HCT116 (cell line): ENCODE measurements around the gene SYNE4. TPM values are rescaled to one million over a fixed set of nuclear protein-coding genes. Genes with fewer than 3 reads are reported as not detected.
"Not testable (repeated sequence)": the region's sequence is repeated elsewhere in the genome, so short reads cannot be mapped to it uniquely, and the experiment has no call there.

Experiments
- ATAC-seq: fragments of 200-7000 bp; cut with Tn5 transposase; 2 replicates; pipeline ENCODE4 v1.9.1; 2020; ENCODE audit warnings: mild to moderate bottlenecking, moderate library complexity
- BruUV-seq: library from RNA; stranded (reverse); fragments of 400-500 nt; replicated peaks from 2 replicates; lab custom pipeline; 2021; lab: Mats Ljungman, UMichigan
- CTCF ChIA-PET: fragments of 300-600 bp; sonication (Branson Sonifier 250); formaldehyde crosslinking; loops from one replicate; lab custom pipeline; 2021; ENCODE audit warnings: antibody characterized with exemption; lab: Charles Lee
- POLR2A ChIA-PET: fragments of 300-600, 350-600 bp; sonication (Branson Sonifier 250); formaldehyde crosslinking; loops from one replicate; lab custom pipeline; 2021; ENCODE audit warnings: antibody characterized with exemption; lab: Charles Lee
- RAD21 ChIA-PET, 2 experiments: fragments of 300-600 bp; sonication (Branson Sonifier 250); formaldehyde crosslinking; loops; one replicate each; lab custom pipeline; 2023; ENCODE audit warnings: low total read pairs in 2 of 2; ENCODE audit not compliant: uncharacterized antibody in 2 of 2, unreplicated experiment in 2 of 2, low non-redundant PET in 1 of 2; lab: Charles Lee
- DNase-seq: peaks from one replicate; pipeline ENCODE4 v3.0.0-alpha.2; 2010; ENCODE audit warnings: low read depth, low spot score
- H2AFZ ChIP-seq: fragments of 200-600 bp; shearing (Covaris generic), sonication (generic); 2 replicates; pipeline ENCODE4 v1.6.1; 2017; ENCODE audit warnings: low read depth, mixed run types, mixed read lengths, antibody characterized with exemption, low read length; ENCODE audit not compliant: poor library complexity, severe bottlenecking
- H3K27ac ChIP-seq: 2 replicates; pipeline ENCODE4 v1.5.1; 2012; ENCODE audit warnings: low read depth, low read length
- H3K27me3 ChIP-seq: fragments of 200-600 bp; sonication (generic); 2 replicates; pipeline ENCODE4 v1.6.1; 2016; ENCODE audit warnings: mixed run types, low read length, mixed read lengths; ENCODE audit not compliant: insufficient read depth
- H3K36me3 ChIP-seq, 2 experiments: fragments of 200-500 bp in 1 of 2; fragments of 200-600 bp in 1 of 2; sonication (Bioruptor generic) in 1 of 2; sonication (generic) in 1 of 2; 2 replicates each; pipeline versions ENCODE4 v1.5.1 to v1.6.1; 2014 to 2016; ENCODE audit warnings: low read length in 2 of 2, inconsistent platforms in 1 of 2, mixed read lengths in 1 of 2, mixed run types in 1 of 2; ENCODE audit not compliant: insufficient read depth in 2 of 2, control insufficient read depth in 1 of 2
- H3K4me1 ChIP-seq, 2 experiments: fragments of 200-600 bp in 1 of 2; sonication (generic) in 1 of 2; 2 replicates each; pipeline versions ENCODE4 v1.5.1 to v1.6.1; 2012 to 2017; ENCODE audit warnings: low read length in 2 of 2, inconsistent platforms in 1 of 2, mild to moderate bottlenecking in 1 of 2, mixed read lengths in 1 of 2, mixed run types in 1 of 2, moderate library complexity in 1 of 2; ENCODE audit not compliant: insufficient read depth in 2 of 2, control insufficient read depth in 1 of 2
- H3K4me2 ChIP-seq: fragments of 200-600 bp; sonication (generic); 2 replicates; pipeline ENCODE4 v1.6.1; 2017; ENCODE audit warnings: mixed run types, low read length, mixed read lengths
- H3K4me3 ChIP-seq, 2 experiments: fragments of 200-600 bp in 1 of 2; sonication (generic) in 1 of 2; replicated peaks in 1 of 2; 2 replicates each; pipeline ENCODE4 v1.5.1; 2011 to 2016; ENCODE audit warnings: low read length in 2 of 2, control low read depth in 1 of 2, low read depth in 1 of 2, mild to moderate bottlenecking in 1 of 2, mixed read lengths in 1 of 2, mixed run types in 1 of 2
- H3K79me2 ChIP-seq: fragments of 200-600 bp; sonication (generic); 2 replicates; pipeline ENCODE4 v1.6.1; 2017; ENCODE audit warnings: mild to moderate bottlenecking, mixed run types, low read length, moderate library complexity, mixed read lengths; ENCODE audit not compliant: insufficient read depth
- H3K9ac ChIP-seq: fragments of 200-600 bp; sonication (generic); 2 replicates; pipeline ENCODE4 v1.6.1; 2016; ENCODE audit warnings: low read length, mixed read lengths
- H3K9me2 ChIP-seq: fragments of 200-600 bp; sonication (generic), shearing (Covaris generic); 2 replicates; pipeline ENCODE4 v1.6.1; 2017; ENCODE audit warnings: mixed run types, mild to moderate bottlenecking, moderate library complexity; ENCODE audit not compliant: insufficient read depth
- H3K9me3 ChIP-seq, 2 experiments: fragments of 200-500 bp in 1 of 2; fragments of 200-600 bp in 1 of 2; sonication (Bioruptor generic) in 1 of 2; sonication (generic) in 1 of 2; 2 replicates each; pipeline ENCODE4 v1.6.1; 2014 to 2017; ENCODE audit warnings: low read length in 2 of 2, mixed read lengths in 2 of 2, inconsistent platforms in 1 of 2, low read depth in 1 of 2, mild to moderate bottlenecking in 1 of 2, mixed run types in 1 of 2, moderate library complexity in 1 of 2; ENCODE audit not compliant: control insufficient read depth in 1 of 2, insufficient read depth in 1 of 2
- H4K20me1 ChIP-seq: fragments of 200-600 bp; sonication (generic), shearing (Covaris generic); 2 replicates; pipeline ENCODE4 v1.6.1; 2017; ENCODE audit warnings: mixed run types, mild to moderate bottlenecking, moderate library complexity; ENCODE audit not compliant: insufficient read depth
- CEBPB ChIP-seq: IDR thresholded peaks from 2 replicates; pipeline ENCODE4 v1.6.1; 2012; ENCODE audit warnings: low read depth
- EZH2 ChIP-seq: fragments of 200-600 bp; sonication (generic); IDR thresholded peaks from 2 replicates; pipeline ENCODE4 v1.6.1; 2017; ENCODE audit warnings: antibody characterized with exemption, mixed run types
- EZH2phosphoT487 ChIP-seq: fragments of 200-600 bp; IDR thresholded peaks from 2 replicates; pipeline ENCODE4 v1.6.1; 2018; ENCODE audit warnings: antibody characterized with exemption, borderline replicate concordance
- SP1 ChIP-seq: IDR thresholded peaks from 2 replicates; pipeline ENCODE4 v1.6.1; 2012; ENCODE audit warnings: low read depth
- intact Hi-C: fragments of 100-400 bp; cut with micrococcal nuclease; formaldehyde crosslinking; loops from 2 replicates; pipeline ENCODE4 v1.10.0; 2022
- total RNA-seq: library from RNA; stranded (reverse); gene quantifications from one replicate; pipeline ENCODE4 v1.2.1, GENCODE V29; 2021; ENCODE audit not compliant: unreplicated experiment
- TF ChIP-seq, protein P1 (sequence below), 3 experiments: fragments of 200-600 bp in 1 of 3; sonication (generic) in 1 of 3; IDR thresholded peaks in 2 of 3; conservative IDR thresholded peaks in 1 of 3; 2 replicates each; pipeline ENCODE4 v1.5.1; 2012 to 2017; ENCODE audit warnings: low read depth in 2 of 3, low read length in 2 of 3, antibody characterized with exemption in 1 of 3, borderline replicate concordance in 1 of 3, control low read depth in 1 of 3, mild to moderate bottlenecking in 1 of 3, mixed read lengths in 1 of 3, mixed run types in 1 of 3, moderate library complexity in 1 of 3; ENCODE audit not compliant: insufficient read depth in 1 of 3
- TF ChIP-seq, protein P2 (sequence below): IDR thresholded peaks from 2 replicates; pipeline ENCODE4 v1.6.1; 2012; ENCODE audit warnings: low read depth

Gene SYNE4
- total RNA-seq, 1 experiment from 2014 or later, result 27.9 TPM

DNA sequence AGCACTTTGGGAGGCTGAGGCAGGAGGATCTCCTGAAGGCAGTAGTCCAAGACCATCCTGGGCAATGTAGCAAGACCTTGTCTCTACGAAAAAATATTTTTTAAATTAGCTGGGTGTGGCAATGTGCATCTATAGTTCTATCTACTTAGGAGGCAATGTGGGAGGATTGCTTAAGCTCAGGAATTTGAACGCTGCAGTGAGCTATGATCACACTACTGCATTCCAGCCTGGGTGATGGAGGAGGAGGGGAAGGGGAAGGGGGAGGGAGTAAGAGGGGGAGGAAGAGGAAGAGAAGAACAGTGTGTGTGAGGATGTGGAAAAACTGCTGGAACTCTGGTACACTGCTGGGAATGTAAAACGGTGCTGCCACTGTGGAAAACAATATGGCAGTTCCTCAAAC, 33.2 kb upstream of the SYNE4 start (continued):
- TF ChIP-seq, protein P1, sequence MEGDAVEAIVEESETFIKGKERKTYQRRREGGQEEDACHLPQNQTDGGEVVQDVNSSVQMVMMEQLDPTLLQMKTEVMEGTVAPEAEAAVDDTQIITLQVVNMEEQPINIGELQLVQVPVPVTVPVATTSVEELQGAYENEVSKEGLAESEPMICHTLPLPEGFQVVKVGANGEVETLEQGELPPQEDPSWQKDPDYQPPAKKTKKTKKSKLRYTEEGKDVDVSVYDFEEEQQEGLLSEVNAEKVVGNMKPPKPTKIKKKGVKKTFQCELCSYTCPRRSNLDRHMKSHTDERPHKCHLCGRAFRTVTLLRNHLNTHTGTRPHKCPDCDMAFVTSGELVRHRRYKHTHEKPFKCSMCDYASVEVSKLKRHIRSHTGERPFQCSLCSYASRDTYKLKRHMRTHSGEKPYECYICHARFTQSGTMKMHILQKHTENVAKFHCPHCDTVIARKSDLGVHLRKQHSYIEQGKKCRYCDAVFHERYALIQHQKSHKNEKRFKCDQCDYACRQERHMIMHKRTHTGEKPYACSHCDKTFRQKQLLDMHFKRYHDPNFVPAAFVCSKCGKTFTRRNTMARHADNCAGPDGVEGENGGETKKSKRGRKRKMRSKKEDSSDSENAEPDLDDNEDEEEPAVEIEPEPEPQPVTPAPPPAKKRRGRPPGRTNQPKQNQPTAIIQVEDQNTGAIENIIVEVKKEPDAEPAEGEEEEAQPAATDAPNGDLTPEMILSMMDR (IDR thresholded peaks at IDR 0.05 in 2 of 3, conservative IDR thresholded peaks at IDR 0.05 in 1 of 3; ENCODE audit: borderline replicate concordance in 1 of 3, insufficient read depth in 1 of 3, low read depth in 2 of 3, low read length in 2 of 3), result no peak
- TF ChIP-seq SP1, result no peak
- no peak for TF ChIP-seq EZH2phosphoT487
- TF ChIP-seq CEBPB, result no peak
- TF ChIP-seq, protein P2, sequence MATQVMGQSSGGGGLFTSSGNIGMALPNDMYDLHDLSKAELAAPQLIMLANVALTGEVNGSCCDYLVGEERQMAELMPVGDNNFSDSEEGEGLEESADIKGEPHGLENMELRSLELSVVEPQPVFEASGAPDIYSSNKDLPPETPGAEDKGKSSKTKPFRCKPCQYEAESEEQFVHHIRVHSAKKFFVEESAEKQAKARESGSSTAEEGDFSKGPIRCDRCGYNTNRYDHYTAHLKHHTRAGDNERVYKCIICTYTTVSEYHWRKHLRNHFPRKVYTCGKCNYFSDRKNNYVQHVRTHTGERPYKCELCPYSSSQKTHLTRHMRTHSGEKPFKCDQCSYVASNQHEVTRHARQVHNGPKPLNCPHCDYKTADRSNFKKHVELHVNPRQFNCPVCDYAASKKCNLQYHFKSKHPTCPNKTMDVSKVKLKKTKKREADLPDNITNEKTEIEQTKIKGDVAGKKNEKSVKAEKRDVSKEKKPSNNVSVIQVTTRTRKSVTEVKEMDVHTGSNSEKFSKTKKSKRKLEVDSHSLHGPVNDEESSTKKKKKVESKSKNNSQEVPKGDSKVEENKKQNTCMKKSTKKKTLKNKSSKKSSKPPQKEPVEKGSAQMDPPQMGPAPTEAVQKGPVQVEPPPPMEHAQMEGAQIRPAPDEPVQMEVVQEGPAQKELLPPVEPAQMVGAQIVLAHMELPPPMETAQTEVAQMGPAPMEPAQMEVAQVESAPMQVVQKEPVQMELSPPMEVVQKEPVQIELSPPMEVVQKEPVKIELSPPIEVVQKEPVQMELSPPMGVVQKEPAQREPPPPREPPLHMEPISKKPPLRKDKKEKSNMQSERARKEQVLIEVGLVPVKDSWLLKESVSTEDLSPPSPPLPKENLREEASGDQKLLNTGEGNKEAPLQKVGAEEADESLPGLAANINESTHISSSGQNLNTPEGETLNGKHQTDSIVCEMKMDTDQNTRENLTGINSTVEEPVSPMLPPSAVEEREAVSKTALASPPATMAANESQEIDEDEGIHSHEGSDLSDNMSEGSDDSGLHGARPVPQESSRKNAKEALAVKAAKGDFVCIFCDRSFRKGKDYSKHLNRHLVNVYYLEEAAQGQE, result no peak
- no peak for TF ChIP-seq EZH2

DNA sequence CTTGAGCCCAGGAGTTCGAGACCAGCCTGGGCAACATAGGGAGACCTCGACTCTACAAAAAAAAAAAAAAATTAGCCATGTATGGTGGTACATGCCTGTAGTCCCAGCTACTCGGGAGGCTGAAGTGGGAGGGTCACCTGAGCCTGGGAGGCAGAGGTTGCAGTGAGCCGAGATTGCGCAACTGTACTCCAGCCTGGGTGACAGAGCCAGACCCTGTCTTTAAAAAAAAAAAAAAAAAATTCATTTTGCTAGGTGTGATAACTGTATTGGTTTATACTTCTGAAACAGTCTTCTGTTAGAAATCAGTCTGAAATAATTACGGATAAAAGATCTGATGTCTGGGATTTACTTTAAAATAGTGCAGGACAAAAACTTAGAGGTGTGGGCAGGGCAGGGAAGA, 32.5 kb upstream of the SYNE4 start:
- H3K9me3 ChIP-seq, DNase-seq, POLR2A ChIA-PET, H3K4me1 ChIP-seq, intact Hi-C loops, H3K27ac ChIP-seq, H3K27me3 ChIP-seq, H3K9ac ChIP-seq, H3K4me2 ChIP-seq, BruUV-seq, ATAC-seq, H3K36me3 ChIP-seq, H4K20me1 ChIP-seq, CTCF ChIA-PET, RAD21 ChIA-PET, H3K4me3 ChIP-seq, H2AFZ ChIP-seq, H3K79me2 ChIP-seq, H3K9me2 ChIP-seq: not testable (repeated sequence)
